NCI-H748 (cell line): Measurements from ENCODE around the gene MYO9B.

Experiments used
- DNase-seq: peaks from one replicate; lab custom pipeline; 2025; ENCODE audit not compliant: unreplicated experiment; lab: John Stamatoyannopoulos, UW

Gene MYO9B

GRCh38 chr19:17075035-17075863 lies at the start of gene MYO9B, which contains the start of gene HAUS8:
MYO9B (plus strand) TSS chr19:17075777; CDS start chr19:17101718, 25,941 bp downstream.
HAUS8 (minus strand) TSS chr19:17075452; CDS start chr19:17075422, 30 bp downstream.
- DNase-seq, result peak; percentile 97

- peak; percentile 8 for DNase-seq
These were observed 49.5 kb upstream of the MYO9B start for GRCh38 chr19:17025991-17026658.

- no peak for DNase-seq
These were observed 48.7 kb upstream of the MYO9B start, which contains the start of gene CPAMD8 for GRCh38 chr19:17026706-17027534. CPAMD8 (minus strand) TSS chr19:17026810; CDS start chr19:17026642, 168 bp downstream.

GRCh38 chr19:17027535-17027975 lies 48.0 kb upstream of the MYO9B start:
- no peak for DNase-seq

DNA sequence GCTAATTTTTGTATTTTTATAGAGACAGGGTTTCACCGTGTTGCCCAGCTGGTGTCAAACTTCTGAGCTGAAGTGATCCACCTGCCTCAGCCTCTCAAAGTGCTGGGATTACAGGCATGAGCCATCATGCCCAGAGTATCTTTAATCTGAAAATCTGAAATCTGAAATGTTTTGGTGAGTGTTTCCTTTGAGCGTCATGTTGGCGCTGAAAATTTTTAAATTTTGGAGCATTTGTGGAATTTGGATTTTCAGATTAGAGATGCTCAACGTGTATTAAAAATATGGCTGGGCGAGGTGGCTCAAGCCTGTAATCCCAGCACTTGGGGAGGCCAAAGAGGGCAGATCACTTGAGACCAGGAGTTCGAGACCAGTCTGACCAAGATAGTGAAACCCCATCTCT lies 43.8 kb upstream of the MYO9B start:
- DNase-seq, result no peak

GRCh38 chr19:17035842-17036424 lies 39.6 kb upstream of the MYO9B start:
- no peak for DNase-seq

DNA sequence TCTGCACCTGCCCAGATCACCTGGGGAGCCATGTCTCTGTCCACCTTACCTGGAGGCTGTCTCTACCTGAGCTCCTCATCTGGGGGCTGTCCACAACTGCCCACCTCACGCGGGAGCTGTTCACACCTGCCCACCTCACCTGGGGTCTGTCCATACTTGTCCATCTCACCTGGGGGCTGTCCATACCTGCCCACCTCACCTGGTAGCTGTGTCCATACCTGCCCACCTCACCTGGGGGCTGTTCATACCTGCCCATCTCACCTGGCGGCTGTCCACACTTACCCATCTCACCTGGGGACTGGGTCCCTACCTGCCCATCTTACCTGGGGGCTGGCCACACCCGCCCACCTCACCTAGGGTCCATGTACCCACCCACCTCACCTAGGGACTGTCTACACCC lies 38.9 kb upstream of the MYO9B start:
- DNase-seq, result no peak

GRCh38 chr19:17037184-17037583 lies 38.4 kb upstream of the MYO9B start:
- no peak for DNase-seq

- no peak for DNase-seq
These were observed 37.5 kb upstream of the MYO9B start for GRCh38 chr19:17037966-17038500.

- peak; percentile 58 for DNase-seq
These were observed 33.6 kb upstream of the MYO9B start for GRCh38 chr19:17041976-17042375.

DNA sequence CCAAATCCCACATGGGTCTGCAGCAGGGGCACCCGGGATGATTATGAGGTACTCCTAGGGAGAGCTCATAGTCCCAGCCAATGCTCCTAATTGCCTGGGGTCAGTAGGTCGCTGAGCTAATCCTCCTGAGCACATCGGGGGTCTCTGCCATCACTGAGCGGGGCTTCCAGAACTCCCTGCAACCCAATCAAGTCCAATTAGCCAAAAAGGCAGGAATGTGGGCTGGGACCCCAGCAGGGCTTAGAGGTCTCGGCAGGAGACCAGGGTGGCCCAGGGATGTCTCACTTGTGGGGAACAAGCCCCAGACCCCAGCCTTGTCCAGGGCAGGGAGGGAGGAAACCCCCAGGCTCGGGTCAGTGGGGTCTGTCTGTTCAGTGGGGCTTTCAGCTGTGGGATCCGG lies 31.8 kb upstream of the MYO9B start:
- no peak for DNase-seq

GRCh38 chr19:17045907-17046502 lies 29.6 kb upstream of the MYO9B start:
- DNase-seq, result no peak

GRCh38 chr19:17048885-17049453 lies 26.6 kb upstream of the MYO9B start:
- no peak for DNase-seq

GRCh38 chr19:17049711-17050280 lies 25.8 kb upstream of the MYO9B start:
- DNase-seq, result no peak

GRCh38 chr19:17052439-17052838 lies 23.1 kb upstream of the MYO9B start:
- DNase-seq, result peak; percentile 27

- DNase-seq, result no peak
These were observed 20.8 kb upstream of the MYO9B start for GRCh38 chr19:17054746-17055145.

GRCh38 chr19:17055636-17056035 lies 19.9 kb upstream of the MYO9B start:
- no peak for DNase-seq

DNA sequence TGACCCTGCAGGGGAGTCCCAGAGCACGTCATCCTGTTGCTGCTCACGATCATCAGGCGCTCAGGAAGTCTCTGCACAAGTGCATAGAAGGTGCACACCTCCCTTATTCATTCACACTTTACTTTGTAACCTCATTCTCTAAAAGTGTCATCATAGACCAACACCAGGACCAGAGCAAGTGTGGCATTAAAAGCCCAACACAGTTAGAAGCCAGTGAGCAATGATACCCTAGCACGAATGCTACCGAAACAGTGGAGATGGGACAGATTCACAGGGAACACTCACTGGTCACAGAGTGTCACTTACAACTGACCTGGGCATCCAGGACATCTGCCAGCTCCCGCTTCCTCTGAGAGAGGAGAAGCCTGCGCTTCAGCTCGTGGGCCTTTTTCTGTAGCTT lies 17.3 kb upstream of the MYO9B start:
- no peak for DNase-seq

DNA sequence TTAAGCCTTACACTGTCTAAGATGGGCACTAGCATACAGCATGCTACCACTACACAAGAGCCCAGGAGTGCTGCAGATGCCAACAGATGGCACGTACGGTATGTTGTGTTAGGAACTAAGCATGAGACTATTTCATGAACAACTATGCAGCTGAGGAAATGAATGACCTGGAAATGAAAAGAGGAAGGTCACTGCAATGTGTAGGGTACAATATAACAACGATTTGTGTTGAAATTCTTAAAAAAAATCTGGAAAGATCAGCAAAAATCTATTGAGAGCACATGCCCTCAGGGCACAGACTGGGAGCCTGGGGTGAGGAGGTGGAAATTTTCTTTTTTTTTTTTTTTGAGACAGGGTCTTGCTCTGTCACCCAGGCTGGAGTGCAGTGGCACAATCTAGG lies 14.8 kb upstream of the MYO9B start:
- DNase-seq, result no peak

GRCh38 chr19:17061205-17061604 lies 14.4 kb upstream of the MYO9B start:
- no peak for DNase-seq
